ENCODE results near the gene DAPK3. TPM values are rescaled to one million over a fixed set of nuclear protein-coding genes. Genes with fewer than 3 reads are reported as not detected.

DAPK3 gene
- total RNA-seq, 6 experiments from 2014 or later = 13.1 to 63.7 (median 24.9) TPM

DNA sequence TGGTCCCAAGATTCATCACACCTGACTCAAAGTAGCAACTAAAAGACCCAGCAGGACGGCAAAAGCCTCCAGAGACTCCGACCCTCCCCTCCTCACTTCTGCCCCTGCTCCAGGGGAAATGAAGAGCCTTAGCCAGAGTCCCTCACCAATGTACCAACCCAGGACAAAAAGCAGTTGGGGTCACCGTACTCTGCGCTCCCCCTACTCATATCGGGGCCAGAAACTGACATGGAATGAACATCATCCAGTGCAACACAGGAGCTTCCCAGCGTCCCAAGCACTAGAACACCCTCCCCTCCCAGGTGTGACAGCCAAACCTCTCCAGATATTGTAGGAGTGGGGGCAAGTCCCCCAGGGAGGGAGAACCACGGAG, 12.6 kb upstream of the DAPK3 start:
- WGBS (ENCODE audit: insufficient coverage, low coverage, low lambda C conversion rate, missing lambda C conversion rate) = 59% methylated on average over 3 of the region's 7 CpGs
- TF ChIP-seq, protein P1, sequence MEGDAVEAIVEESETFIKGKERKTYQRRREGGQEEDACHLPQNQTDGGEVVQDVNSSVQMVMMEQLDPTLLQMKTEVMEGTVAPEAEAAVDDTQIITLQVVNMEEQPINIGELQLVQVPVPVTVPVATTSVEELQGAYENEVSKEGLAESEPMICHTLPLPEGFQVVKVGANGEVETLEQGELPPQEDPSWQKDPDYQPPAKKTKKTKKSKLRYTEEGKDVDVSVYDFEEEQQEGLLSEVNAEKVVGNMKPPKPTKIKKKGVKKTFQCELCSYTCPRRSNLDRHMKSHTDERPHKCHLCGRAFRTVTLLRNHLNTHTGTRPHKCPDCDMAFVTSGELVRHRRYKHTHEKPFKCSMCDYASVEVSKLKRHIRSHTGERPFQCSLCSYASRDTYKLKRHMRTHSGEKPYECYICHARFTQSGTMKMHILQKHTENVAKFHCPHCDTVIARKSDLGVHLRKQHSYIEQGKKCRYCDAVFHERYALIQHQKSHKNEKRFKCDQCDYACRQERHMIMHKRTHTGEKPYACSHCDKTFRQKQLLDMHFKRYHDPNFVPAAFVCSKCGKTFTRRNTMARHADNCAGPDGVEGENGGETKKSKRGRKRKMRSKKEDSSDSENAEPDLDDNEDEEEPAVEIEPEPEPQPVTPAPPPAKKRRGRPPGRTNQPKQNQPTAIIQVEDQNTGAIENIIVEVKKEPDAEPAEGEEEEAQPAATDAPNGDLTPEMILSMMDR (IDR thresholded peaks at IDR 0.05) = no peak
- TF ChIP-seq POLR2A (IDR thresholded peaks at IDR 0.05) = no peak
- no peaks in the 10 kb centered on the region for H3K9me3 ChIP-seq
- DNase-seq = no peak
- no peaks in the 10 kb centered on the region for H3K27me3 ChIP-seq
- no peak for ATAC-seq
- H3K27ac ChIP-seq = peak overlapping the region; percentile 91 to 96 (median 96)
- intact Hi-C loops (cut with DNase I) = no loop called here
- H3K4me3 ChIP-seq = peak overlapping the region; percentile 91 to 99 (median 96)
- H3K4me1 ChIP-seq = peaks cover 0 to 33% (median 18%) of the 10 kb centered on the region in 4 donors
- peaks cover 46 to 56% (median 51%) of the 10 kb centered on the region in 4 donors for H3K36me3 ChIP-seq

DNA sequence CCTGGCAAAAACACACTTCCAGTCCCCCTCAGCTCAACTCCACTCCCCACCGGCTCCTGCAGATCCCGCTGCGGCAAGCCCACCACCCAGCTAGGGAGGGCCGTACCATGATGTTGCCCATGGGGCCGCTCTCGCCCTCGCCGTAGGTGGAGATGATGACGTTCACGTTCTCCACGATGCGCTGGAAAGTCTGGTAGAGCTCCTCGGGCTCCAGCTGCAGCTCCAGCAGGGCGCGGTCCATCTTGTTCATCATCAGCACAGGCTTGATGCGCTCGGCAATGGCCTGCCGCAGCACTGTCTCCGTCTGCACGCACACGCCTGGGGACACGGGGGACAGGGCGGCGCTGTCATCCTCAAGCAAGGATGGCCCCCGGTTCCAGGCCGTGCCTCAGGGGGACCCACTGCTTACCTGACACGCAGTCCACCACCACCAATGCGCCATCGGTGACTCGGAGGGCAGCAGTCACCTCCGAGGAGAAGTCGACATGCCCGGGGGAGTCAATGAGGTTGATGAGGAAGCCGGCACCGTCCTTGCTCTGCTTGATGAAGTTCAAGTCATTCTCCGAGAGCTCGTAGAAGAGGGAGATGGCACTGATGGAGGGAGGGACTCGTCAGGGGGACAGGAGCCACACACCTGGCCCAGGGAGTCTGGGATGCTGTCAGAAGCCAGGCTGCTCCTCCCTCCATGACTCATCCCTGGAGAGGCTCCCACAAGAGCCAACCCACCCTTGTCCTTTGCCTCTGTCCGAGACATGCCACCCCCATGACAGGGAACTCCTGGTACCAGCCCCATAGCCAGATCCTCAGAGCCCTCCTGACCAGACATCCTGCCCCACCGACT, 12.0 kb upstream of the DAPK3 start:
- peaks cover 52 to 62% (median 56%) of the 10 kb centered on the region in 4 donors for H3K36me3 ChIP-seq
- H3K9me3 ChIP-seq = no peaks in the 10 kb centered on the region
- 85% methylated on average over 10 of the region's 40 CpGs for WGBS (ENCODE audit: insufficient coverage, low coverage, low lambda C conversion rate, missing lambda C conversion rate)
- intact Hi-C loops (cut with DNase I) = no loop called here
- H3K4me1 ChIP-seq = peaks cover 0 to 33% (median 18%) of the 10 kb centered on the region in 4 donors
- DNase-seq (peak in 2 of 3 donors; percentile 49 to 59), ATAC-seq (peak in 1 of 4 donors; percentile 27)
- peak overlapping the region in 2 of 3 donors; percentile 91 to 99 for H3K4me3 ChIP-seq
- H3K27me3 ChIP-seq = no peaks in the 10 kb centered on the region
- TF ChIP-seq POLR2A (IDR thresholded peaks at IDR 0.05) = no peak
- H3K27ac ChIP-seq = peak overlapping the region; percentile 91 to 96 (median 96)

DNA sequence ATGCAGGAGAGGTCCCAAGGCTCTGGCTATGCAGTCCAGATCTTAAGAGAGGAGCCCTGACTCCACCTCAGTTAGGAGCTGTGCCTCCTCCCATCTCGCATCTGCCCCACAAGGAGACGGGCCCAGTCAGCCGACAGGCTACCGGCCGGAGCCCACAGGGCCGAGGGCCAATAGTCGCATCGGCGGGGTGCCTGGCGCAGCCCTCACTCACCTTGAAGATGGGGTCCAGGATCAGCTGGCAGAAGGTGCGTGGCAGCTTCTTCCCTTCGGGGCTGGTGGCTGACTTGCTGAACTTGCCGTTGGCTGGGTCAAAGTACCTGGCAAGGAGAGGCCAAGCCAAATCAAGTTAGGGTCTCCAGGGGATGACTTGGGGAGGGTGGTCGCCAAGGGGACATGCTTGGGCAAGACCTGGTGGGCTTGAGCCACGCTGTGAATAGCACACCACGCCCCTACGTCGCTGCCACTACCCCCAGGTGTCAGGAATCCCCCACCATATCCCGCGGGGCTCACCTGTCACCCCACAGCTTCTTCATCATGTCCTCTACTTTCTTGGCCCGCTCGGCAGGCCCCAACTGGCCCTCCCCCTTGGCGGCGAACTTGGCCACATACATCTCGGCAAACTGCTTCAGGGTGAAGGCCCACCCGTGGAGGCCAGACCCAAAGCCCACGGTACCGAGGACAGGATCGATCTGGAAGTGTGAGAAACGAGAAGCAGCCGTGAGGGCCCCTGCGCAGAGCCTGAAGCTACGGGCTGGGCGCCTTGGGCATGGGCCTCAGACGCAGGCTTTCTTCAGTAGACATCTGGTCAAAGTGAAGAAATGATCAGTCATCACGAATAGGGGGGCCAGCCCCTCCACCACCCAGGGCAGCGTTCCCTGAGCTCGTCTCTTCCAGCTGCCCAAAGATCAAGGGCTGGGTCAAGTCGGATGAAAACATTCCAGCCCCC, 11.1 kb upstream of the DAPK3 start:
- 72% methylated on average over 8 of the region's 39 CpGs for WGBS (ENCODE audit: insufficient coverage, low coverage, low lambda C conversion rate, missing lambda C conversion rate)
- no peak overlapping the region for H3K27ac ChIP-seq
- ATAC-seq = no peak
- H3K9me3 ChIP-seq = no peaks in the 10 kb centered on the region
- H3K4me3 ChIP-seq = no peak overlapping the region
- H3K27me3 ChIP-seq = no peaks in the 10 kb centered on the region
- peak in 1 of 3 donors; percentile 48 for DNase-seq
- intact Hi-C loops (cut with DNase I) = no loop called here
- peaks cover 0 to 27% (median 15%) of the 10 kb centered on the region in 4 donors for H3K4me1 ChIP-seq
- TF ChIP-seq POLR2A (IDR thresholded peaks at IDR 0.05) = no peak
- TF ChIP-seq, protein P1 (IDR thresholded peaks at IDR 0.05) = no peak
- peaks cover 61 to 71% (median 65%) of the 10 kb centered on the region in 4 donors for H3K36me3 ChIP-seq

DNA sequence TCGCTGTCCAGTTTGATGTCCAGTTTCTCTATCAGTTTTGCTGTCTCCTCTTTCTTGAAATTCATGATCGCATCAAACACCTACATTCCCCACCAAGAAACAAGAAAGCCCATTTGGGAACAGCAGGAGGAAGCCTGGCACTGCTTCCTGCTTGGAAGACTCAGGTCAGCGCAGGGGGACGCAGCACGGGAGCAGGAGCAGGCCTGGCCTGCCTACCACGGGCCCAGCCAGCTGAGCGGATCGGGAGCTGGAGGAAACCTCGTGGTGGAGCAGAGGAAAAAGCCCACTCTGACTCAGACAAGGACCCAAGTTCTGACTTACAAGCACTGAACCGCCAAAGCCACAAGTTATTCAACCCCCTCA, 10.5 kb upstream of the DAPK3 start:
- Histone ChIP-seq H3K4me1 (peaks cover 0 to 21% (median 10%) of the 10 kb centered on the region in 4 donors), H3K36me3 (peaks cover 66 to 77% (median 72%) of the 10 kb centered on the region in 4 donors), H3K4me3 (no peak overlapping the region), H3K9me3 (no peaks in the 10 kb centered on the region), H3K27ac (no peak overlapping the region), H3K27me3 (no peaks in the 10 kb centered on the region)
- DNase-seq (no peak), ATAC-seq (no peak)
- intact Hi-C loops (cut with DNase I) = no loop called here
- 72% methylated on average over 4 of the region's 10 CpGs for WGBS (ENCODE audit: insufficient coverage, low coverage, low lambda C conversion rate, missing lambda C conversion rate)
- TF ChIP-seq, protein P1 (IDR thresholded peaks at IDR 0.05) = no peak
- no peak for TF ChIP-seq POLR2A (IDR thresholded peaks at IDR 0.05)
